T-helper 2 cell treated with Interferon-gamma antibody and Interleukin-4, amounts not matched to agents 100 ng/mL and 5 ng/mL, for 36 hours (primary cell): ENCODE measurements around the gene DENND4B. TPM values are rescaled to one million over a fixed set of nuclear protein-coding genes. Genes with fewer than 3 reads are reported as not detected.

Experiments used
- intact Hi-C: fragments of 100-400 bp; cut with micrococcal nuclease; formaldehyde crosslinking; loops from one replicate; pipeline ENCODE4 v1.15.1; 2023
- total RNA-seq: library from RNA; stranded (reverse); gene quantifications from 2 replicates; pipeline ENCODE4 v1.2.3, GENCODE V29; 2022

DENND4B gene
- total RNA-seq, 1 donor from 2014 or later: 167 TPM

GRCh38 chr1:153951183-153951582 is 4.7 kb upstream of the DENND4B start:
- intact Hi-C loops: no loop called here

- intact Hi-C loops: loop anchor here (1.0 to 2.0 kb wide), 4 partner anchors 12 to 125 kb away; partner anchors contain the start of genes CRTC2 and JTB
Observed at GRCh38 chr1:153945795-153946621, 510 bp downstream of the DENND4B start.

DNA sequence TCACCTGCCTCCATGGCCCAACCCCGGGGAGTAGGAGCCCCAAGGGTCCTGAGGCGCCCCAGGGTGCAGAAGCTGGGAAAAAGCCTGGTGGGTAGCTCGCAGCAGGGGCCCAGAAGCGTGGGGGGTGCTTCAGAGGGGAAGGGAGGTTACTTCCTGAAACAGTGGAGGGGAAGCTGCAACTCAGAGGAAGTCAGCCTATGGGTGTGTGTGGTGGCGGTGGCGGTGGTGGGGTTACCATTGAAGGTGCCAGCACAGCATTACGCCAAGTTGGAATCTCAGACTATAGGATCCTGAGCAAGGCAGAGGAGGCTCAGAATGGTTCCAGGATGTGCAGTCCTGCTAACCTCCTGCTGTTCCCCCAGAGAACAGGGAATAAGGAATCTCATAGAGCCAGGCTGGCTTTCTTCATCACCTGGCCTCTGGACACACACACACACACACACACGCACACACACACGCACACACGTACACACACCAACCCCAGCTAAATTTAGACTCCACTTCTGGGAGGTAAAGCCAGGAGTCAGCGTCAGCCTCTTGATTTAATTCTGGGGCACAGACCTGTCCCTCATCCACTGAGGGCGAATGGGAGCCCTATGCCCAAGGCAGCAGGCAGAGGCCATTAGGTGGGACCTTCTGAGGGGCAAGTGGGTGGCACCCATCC is 1.3 kb downstream of the DENND4B start:
- intact Hi-C loops: loop anchor here (1.0 to 2.0 kb wide), 2 partner anchors 22 to 32 kb away; partner anchors contain the start of gene JTB

DNA sequence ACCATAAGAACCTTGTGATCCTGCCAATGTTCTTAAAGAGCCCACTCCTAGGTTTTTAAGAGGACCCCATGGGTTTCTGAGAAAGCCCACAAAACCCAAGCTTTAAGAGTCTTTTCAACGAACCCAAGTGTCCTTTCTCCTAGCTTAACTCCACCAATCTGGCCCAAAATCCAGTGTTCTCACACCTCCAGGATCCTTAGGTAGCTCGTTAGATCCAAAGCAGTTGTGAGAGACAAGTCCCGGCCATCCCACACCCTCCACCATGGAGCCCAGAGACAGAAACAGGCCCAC is 1.7 kb downstream of the DENND4B start:
- intact Hi-C loops: loop anchor here (1.0 to 2.0 kb wide), 2 partner anchors 21 to 32 kb away; partner anchors contain the start of gene JTB

DNA sequence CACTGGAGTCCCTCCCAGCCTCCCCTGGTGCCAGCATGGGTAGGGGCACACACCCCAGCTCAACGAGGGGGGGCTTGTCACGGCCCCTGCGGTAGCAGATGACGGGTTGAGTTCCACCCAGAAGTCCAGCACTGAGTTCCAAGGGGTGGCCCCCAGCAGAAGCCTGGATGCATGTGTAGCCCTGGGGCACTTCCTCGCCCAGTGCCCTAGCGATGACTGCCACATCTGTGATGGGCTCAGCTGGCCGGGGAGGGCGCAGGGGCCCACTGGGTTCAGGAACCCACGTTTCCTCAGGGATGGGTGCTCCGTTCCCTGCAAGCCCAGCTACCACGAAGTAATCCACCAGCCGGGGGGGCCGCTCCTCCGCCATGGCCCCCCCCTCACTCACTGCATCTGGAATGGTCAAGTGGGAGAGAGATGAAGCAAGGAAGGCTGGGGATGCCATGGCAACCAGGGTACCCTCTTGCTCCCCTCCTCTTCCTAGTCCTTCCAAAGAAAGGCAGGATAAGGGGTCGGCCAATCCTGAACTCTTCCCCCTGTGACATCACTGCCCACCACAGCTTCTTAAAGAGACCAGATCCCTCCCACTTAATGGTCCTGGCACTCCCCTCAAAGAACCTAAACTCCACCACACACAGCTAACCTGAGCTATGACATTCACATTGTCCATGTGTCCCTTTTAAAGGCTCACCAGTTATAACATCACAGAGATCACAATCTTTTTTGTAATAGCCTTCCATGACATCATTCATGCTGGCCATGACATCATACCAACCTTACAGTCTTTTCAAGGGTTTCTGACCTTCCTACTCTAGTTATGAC is 2.3 kb downstream of the DENND4B start:
- intact Hi-C loops: loop anchor here (2.0 kb wide), 1 partner anchor 33 kb away; the partner anchor contains the start of gene JTB

- intact Hi-C loops: no loop called here
Observed at GRCh38 chr1:153942766-153943549, 3.6 kb downstream of the DENND4B start.

GRCh38 chr1:153941826-153942725 is 4.4 kb downstream of the DENND4B start:
- intact Hi-C loops: no loop called here

DNA sequence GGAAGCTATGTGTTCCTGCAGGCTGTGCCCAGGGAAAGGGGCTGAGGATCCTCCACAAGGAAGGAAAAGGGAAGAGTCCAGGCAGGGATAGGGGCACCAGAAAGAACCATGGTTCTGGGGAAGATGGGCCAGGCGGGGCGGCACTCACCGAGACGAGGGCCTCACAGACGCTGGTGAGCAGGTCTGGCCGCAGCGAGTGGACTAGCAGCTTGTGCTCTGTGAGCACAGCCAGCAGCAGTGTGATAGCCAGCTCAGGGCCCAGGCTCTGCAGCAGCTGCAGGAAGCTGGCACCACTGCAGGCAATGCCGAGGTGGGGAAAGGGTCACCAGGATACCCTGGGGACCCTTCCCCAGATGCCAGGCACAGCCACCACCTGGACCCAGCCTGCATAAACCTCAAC is 5.8 kb downstream of the DENND4B start:
- intact Hi-C loops: no loop called here

DNA sequence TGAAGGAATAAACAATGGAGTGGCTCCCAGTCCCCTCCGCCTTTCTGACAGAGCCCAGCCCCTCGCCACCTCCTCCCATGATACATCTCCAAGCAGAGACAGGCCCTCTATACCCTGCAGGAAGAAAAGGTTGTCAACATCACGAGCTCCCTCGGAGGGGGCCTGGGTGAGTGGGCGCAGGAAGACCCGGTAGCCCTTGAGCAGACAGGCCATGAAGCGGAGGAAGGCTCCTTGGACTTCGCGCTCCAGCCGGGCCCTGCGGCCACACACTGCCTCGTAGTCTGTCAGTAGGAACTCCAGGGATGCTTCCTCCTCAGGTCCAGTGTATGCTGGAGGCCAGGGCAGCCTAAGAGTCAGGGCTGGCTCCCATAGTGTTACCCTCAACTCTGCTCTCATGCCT is 7.0 kb downstream of the DENND4B start:
- intact Hi-C loops: no loop called here

GRCh38 chr1:153938996-153939395 is 7.5 kb downstream of the DENND4B start:
- intact Hi-C loops: no loop called here

DNA sequence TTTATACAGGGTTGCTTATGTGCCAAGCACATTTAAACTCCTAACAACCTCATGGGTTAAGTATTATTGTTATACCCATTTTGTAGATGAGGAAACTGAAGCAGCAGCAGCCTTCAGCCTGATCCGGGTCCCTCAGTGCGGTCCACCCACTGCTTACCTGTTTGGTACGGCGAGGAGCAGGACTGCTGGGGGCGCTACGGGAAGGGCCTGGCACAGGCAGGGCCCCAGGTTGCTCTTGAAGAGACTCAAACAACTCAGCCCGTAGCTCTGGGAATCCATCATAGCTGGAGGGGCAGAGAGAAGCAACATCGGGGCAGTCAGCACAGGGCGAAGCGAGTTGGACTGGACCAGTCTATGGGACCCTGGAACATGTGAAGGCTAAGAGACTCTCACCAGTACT is 9.2 kb downstream of the DENND4B start:
- intact Hi-C loops: no loop called here

DNA sequence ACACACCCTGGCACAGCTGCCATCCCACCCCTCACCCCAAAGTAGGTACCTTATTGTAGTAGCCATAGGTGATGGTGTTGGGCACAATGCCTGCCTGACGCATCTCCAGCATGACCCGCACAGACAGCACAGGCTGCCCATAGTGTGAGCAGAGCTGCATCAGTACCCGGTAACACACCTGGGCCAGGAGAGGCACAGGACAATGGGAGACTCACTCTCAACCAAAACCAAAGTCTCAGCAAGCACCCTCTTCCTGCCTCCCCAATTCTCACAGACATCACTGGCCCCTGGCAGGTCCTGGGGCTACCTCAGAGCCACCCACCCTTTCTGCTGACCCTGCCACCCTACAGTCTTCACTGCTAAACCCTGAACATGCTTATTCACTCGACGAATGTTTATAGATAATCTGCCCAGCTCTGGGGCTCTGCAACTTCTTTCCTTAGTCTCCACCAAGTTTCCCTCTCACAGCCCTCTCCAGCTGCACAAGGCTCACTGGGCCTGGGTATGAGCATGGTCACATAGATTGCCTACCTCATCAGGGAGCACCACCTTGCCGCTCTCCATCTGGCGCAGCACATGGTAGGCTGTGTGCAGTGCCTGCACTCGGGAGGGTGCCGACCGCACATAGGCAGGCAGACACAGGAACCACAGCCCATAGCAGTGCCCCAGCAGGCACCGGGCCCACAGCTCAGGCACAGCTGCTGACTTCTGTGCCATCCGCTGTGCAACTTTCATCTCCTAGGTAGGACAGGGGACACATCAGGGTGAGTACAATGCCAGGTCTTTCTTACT is 10.3 kb downstream of the DENND4B start:
- intact Hi-C loops: no loop called here

DNA sequence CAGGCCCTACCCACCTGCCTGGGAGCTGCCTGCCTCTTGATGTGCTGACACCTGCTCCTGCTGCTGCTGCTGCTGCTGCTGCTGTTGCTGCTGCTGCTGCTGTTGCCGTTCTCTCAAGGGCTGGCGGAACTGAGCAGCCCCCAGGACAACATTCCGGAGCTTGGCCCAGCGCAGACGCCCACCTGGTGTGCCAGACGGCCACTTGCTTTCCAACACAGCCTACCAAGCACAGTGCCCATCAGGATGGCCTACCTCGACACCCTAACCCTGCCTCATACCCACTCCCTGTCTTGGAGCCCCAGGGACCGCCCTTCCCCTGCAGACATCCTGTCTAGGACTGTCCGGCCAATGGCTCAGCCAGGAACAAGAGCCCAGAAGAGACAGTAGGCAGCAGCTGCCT is 11.8 kb downstream of the DENND4B start:
- intact Hi-C loops: no loop called here

DNA sequence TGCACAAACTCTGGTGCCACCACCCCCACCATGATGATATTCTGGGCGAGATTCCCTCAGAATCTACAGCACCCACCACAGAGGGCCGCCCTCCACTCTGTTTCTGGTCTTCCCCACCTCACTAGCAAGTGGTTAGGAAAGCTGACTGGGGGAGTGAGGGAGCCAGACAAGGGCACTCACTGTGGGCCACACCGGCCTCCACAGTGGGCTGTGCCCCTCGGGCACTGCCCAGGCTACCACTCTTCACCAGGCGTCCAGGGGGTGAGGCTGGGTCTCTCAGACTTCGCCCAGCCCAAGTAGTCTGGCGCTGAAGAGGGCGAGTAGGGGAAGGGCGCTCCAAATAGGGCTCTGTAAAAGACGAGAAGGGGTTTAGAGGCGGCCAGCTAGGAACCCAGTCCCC is 12.6 kb downstream of the DENND4B start:
- intact Hi-C loops: no loop called here

DNA sequence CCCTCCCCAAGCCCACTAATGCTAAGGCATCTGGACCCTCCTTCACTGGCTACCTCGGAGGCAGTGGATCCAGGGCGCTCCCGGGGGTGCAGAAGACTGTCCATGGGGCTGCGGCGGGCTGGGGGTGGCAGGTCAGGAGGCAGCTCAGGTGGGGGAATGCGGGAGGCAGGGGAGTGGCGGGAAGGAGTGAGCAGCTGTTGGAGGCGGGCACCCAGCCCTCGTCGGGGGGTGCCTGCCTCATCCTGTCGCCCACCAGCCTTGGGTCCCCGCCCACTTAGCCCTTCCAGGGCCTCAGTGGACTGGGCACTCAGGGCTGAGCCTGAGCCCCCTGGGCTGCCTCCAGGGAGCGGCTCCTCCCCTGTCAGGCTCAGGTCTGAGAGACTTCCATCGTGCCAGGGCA is 13.1 kb downstream of the DENND4B start:
- intact Hi-C loops: no loop called here

- intact Hi-C loops: no loop called here
Observed at GRCh38 chr1:153932156-153933131, 14.1 kb downstream of the DENND4B start.

GRCh38 chr1:153929981-153930948 is 16.3 kb downstream of the DENND4B start:
- intact Hi-C loops: loop anchor here (10.0 kb wide), 1 partner anchor 65 kb away; no protein-coding TSS in a partner anchor
